Coronary artery (tissue), 2 donors: ENCODE results near the gene SYNE1.
A peak's percentile ranks its signal among the peaks of the same experiment; 100 is the strongest.

ENCODE experiments used
- DNase-seq: peaks from one replicate; pipeline ENCODE4 v3.0.0-alpha.2; 2017; ENCODE audit warnings: low spot score
- H3K27ac ChIP-seq, 2 donors: fragments of 200-600 bp; sonication (generic); one replicate each; pipeline ENCODE4 v1.5.1; 2016 to 2019
- H3K4me3 ChIP-seq: fragments of 200-600 bp; sonication (generic); 2 replicates; pipeline ENCODE4 v1.5.1; 2016; ENCODE audit warnings: mild to moderate bottlenecking, moderate library complexity
- CTCF ChIP-seq: fragments of 200-600 bp; sonication (generic); IDR thresholded peaks from one replicate; pipeline ENCODE4 v1.5.1; 2019; ENCODE audit warnings: antibody characterized with exemption

SYNE1 gene

GRCh38 chr6:152130441-152130840 is 506.7 kb downstream of the SYNE1 start:
- TF ChIP-seq CTCF = no peak
- peak overlapping the region; percentile 15 to 47 for H3K27ac ChIP-seq
- H3K4me3 ChIP-seq = peak overlapping the region; percentile 58
- no peak for DNase-seq

DNA sequence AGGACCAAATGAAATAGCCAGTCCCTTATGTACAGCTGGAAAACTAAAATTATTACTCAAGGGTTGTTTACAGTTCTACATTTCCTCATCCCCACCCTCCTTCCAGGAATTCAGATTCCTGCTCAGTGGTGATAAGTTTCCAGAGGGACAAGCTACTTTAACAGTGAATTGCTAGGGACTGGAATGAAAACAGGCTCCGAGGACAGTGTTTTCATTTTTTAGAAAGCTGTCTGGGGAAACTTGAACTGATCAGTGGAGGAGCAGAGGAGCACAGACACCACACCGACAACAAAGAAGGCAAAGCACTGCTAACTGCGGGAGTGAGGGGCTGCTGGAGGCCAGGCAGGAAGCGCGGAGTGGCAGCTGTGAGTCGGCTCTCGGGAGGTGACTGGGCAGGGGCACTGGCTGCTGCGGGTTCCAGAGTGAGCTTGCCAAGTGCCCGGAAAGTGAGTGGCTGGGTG is 507.4 kb downstream of the SYNE1 start:
- TF ChIP-seq CTCF = no peak
- H3K4me3 ChIP-seq = peak overlapping the region; percentile 58

GRCh38 chr6:152127432-152128165 is 509.6 kb downstream of the SYNE1 start:
- peak overlapping the region in 1 of 2 donors; percentile 55 for H3K27ac ChIP-seq

More for the DNA sequence above, 507.4 kb downstream of the SYNE1 start:
- H3K27ac ChIP-seq = peak overlapping the region; percentile 47 to 84
- no peak for DNase-seq

DNA sequence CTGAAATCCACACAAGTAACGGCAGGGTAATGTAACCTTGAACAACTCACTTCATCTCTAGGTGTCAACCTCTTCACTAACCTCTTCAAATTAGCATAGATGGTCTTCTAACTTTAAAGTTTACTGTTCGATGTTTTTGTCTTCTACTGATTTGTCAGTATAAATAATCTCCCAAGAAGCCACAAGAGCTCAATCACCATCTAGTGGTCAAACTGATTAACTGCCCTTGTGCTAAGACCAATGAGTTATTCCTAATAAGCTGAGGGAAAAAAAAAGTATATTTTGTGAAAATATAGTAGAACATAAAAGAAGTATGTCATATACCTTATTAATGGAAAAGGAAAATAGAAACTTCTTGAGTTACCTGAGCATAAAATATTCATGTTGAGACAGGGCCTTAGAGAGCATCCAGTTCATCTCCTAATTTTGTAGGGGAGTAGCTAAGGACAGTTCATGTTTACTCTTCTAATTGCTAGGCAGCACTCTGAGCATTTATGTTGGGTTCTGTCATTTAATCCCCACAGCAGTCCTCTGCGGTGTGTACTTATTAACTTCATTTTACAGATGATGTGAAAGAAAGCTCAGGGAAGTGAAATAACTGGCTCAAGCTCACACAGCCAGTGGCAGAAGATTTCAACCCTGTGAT is 512.6 kb downstream of the SYNE1 start:
- DNase-seq = no peak
- Histone ChIP-seq H3K27ac (no peak overlapping the region), H3K4me3 (no peak overlapping the region)
- peak; percentile 67 for TF ChIP-seq CTCF

More at GRCh38 chr6:152127432-152128165, 509.6 kb downstream of the SYNE1 start:
- H3K4me3 ChIP-seq = no peak overlapping the region
- no peak for TF ChIP-seq CTCF
- DNase-seq = no peak

- DNase-seq = no peak
- Histone ChIP-seq H3K4me3 (no peak overlapping the region), H3K27ac (no peak overlapping the region)
- no peak for TF ChIP-seq CTCF
Observed at GRCh38 chr6:152123076-152123475, 514.1 kb downstream of the SYNE1 start.

DNA sequence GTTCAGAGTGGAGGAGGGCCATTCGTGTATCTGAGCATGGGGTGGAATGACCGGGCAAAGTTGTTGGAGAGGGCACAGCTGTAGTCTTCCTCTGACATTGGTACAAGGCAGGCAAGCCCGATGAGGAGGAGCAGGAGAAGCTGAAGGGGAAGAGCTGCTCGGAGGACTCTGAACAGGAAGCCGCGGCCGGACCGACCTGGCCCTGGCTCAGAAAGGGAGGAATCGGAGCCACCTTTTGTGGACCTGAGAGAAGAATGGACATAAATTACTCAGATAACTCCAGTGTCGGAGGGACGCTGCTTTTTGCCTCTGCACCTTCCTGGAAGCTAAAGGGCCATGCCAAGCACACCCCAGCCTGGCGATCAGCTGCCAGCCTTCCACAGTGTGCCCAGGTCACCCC is 514.7 kb downstream of the SYNE1 start:
- TF ChIP-seq CTCF = no peak
- DNase-seq = no peak
- Histone ChIP-seq H3K4me3 (no peak overlapping the region), H3K27ac (no peak overlapping the region)

GRCh38 chr6:152121910-152122309 is 515.3 kb downstream of the SYNE1 start:
- no peak for DNase-seq
- H3K4me3 ChIP-seq = no peak overlapping the region
- no peak for TF ChIP-seq CTCF
- no peak overlapping the region for H3K27ac ChIP-seq
